ENCODE measurements around the gene ERN1.
"Not testable (repeated sequence)": the region's sequence is repeated elsewhere in the genome, so short reads cannot be mapped to it uniquely, and the experiment has no call there.

DNA sequence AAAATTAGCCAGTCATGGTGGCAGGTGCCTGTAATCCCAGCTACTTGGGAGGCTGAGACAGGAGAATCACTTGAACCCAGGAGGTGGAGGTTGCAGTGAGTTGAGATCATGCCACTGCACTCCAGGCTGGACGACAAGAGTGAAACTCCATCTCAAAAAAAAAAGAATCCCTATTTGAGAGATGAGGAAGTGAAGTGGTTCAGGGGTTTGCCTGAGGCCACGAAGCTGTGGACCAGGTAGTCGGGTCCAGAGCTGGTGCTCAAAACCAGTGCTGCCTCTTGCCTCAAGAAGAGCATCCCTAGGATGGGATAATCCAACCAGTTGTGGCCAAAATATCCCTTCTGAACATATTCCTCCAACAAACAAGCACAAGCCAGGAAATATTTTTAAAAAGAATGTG, 37.7 kb upstream of the ERN1 start:
- not testable (repeated sequence) for TF ChIP-seq CTCF, POLR2A (IDR thresholded peaks at IDR 0.05)
